GM19372 (cell line): ENCODE measurements around the gene SLC6A9.

Source experiments
- ATAC-seq: cut with Tn5 transposase; IDR thresholded peaks from one replicate; pipeline ENCODE4 v1.9.1; 2021; ENCODE audit warnings: mild to moderate bottlenecking, low read depth, moderate library complexity; ENCODE audit not compliant: unreplicated experiment

The SLC6A9 gene

GRCh38 chr1:43990271-43991199 lies 40.7 kb downstream of the SLC6A9 start:
- ATAC-seq: no peak

DNA sequence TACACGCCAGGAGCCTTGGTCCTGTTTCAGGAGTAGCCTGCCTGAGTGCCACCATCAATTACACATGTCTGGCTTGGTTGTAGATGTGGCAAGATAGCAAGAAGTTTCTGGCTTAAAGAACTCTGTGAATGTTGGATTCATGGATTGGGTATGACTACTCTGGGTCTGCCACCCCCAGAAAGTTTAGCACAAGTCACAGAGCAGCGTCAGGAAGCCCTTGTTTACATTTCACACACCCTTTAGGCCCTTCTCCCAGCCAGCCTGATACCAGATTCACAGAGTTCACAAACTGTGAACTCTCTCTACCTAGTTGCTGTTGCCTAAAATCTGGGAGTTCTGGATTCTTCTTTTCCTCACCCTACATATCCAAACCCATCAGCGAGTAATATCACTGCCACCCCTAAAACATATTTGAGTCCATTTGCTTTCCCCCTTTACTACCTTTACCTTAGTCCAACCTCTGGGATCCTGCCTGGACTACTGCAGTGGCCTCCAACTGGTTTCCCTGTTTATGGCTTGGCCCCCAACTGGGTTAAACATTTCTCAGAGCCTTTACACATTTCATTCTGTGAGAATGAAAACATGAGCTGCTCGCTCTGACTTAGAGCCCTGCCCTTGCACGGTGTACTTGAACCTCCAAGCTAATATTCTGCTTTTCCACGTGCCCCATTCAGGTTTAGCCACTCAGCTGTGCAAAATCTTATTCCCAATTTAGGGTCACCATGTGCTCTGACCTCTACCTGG lies 43.9 kb downstream of the SLC6A9 start:
- no peak for ATAC-seq

DNA sequence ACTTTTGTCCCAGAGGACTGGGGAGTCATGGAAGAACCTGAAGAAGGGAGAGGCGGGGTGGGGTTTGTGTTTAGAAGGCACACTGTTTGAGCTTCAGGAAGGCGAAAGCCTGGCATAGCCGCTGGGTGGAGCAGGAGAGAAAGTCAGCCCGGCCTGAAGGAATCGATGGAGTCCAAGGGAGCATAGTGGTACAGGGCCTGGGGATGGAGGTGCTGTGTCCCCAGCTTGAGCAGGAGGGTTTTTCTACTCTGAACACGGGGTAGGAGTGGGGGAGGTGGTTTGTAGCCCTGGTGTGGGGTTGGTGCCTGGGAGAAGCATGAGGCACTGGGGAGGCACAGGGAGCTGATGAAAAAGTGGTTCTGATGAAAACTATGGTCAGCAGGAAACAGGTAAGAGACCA lies 44.5 kb downstream of the SLC6A9 start:
- ATAC-seq: no peak

DNA sequence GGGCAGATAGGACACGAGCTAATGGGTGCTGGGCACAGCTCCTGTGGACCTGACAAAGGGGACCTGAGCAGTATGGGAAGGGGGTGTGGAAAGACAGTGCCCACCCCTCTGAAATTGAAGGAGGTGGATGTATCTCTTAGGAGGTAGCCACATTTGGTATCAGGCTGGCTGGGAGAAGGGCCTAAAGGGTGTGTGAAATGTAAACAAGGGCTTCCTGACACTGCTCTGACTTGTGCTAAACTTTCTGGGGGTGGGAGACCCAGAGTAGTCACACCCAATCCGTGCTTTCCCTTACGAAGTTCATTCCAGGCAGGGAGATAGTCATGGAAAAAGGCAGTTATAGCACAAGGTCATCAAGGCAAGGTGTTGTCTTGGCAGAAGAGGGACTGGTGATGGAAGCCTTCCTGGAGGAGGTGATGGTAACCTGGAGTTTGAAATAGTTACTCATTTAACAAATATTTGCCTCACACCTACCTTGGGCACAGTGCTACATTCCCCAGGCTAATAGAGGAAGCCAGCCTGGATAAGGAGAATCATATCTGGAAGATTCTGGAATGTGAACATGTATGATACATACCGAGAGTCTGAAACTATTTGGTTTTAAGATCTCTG lies 45.2 kb downstream of the SLC6A9 start:
- no peak for ATAC-seq

GRCh38 chr1:43984855-43985254 lies 46.4 kb downstream of the SLC6A9 start:
- ATAC-seq: no peak

DNA sequence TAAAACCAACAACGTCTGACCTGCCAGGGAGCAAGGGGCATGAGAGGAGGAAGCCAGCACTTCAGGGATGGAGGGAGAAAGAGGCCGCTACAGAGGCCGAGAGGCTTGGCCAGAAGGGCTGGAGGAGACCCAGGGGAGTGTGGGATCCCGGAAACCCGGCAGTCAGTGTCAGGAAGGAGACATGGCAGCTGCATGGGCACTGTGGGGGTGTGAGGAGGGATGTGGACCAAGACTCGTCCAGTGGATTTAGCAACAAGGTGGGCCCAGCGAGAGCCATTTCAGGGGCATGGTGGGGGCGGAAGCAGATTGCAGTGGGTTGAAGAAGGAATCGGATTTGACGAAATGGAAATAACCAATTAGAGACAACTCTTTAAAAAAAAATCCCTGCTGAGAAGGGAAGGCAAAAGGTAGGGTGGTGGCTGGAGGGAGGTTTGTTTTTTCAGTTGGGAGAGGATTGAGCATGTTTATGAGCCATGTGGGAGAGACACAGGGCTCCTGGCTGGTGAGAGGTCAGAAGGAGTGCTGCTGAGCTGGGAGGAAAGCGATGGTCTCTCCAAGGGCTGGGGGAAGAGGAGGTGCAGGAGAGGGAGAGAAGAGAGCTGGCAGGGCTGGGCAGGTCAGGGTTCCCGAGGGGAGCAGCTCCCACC lies 47.9 kb downstream of the SLC6A9 start:
- no peak for ATAC-seq

GRCh38 chr1:43982808-43983207 lies 48.5 kb downstream of the SLC6A9 start:
- no peak for ATAC-seq

GRCh38 chr1:43982241-43982640 lies 49.0 kb downstream of the SLC6A9 start:
- ATAC-seq: no peak

- ATAC-seq: no peak
These were observed 49.6 kb downstream of the SLC6A9 start for GRCh38 chr1:43981636-43982035.

GRCh38 chr1:43981135-43981491 lies 50.1 kb downstream of the SLC6A9 start:
- no peak for ATAC-seq

DNA sequence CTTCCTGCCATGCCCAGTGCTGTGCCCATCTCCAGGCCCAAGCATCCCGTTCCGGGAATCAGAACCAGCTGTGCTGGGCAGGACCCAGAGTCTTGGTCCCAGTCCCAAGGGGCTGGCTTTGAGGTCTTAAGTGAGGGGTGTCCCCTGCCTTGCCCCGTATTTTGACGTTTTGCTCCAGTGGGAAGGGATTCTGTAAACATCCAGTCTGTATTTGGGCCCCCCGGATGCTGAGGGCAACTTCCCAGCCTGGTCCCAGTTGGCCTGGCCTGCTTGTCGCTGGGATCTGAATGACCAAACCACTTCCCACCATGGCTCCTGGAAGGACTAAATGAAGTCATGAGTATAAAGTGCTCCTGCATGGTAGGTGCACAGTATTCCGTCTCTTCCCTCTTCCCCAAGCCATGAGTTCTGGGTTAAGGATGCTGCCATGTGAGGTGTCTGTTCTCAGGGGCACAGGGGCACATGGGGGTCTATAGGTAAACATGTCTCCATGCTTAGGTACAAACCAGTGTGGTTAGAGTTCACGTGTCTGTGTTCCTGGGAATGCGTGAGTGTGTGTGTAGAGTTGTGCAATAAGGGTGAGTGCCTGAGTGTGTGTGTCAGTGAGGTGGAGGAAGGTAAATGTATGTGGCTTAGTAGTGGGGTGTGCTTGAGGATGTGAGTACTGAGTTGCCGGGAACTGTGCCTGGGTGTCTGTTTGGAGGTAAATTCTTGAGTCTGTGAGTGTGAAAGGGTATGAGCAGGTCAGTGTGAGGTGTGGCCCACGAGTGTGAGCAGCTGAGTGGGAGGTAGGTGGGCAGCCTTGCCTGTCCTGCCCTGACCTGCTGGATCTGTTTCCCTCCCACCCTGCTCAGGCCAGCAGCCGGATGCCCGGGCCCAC lies 50.8 kb downstream of the SLC6A9 start:
- ATAC-seq: no peak

DNA sequence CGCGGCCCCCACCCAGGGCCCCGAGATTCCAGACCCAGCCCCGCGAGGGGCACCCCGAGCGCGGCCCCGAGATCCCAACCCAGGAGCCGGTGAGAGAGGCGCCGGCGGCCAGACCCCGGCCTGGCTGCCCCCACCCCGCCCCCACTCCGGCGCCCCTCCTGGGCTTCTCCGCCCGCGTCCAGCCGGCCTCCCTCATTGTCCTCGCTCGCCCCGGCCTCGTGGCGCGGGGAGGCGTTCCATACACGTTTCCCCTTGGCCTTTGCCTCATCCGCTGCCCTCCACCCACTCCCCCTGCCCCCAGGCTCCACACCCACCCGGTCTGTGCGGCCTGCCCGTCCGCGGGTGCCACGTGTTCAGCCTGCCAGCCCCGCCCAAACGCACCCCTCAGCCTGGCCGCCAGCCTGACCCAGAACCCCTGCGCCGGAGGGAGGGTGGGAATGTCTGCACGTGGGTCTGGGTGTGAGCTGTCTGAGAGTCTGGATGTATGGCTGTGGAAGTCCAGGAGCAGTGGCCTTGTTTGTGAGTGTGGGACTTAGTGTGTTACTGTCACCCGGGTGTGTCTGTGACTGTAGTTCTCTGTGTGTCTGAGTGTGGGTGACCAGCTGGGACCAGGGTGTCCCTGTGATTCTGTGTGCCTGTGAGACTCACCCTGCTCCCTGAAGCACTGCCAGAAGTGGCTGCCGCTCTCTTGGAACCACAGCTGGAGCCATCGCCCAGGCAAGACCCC lies 51.6 kb downstream of the SLC6A9 start:
- ATAC-seq: no peak

GRCh38 chr1:43979261-43979527 lies 52.1 kb downstream of the SLC6A9 start:
- no peak for ATAC-seq

DNA sequence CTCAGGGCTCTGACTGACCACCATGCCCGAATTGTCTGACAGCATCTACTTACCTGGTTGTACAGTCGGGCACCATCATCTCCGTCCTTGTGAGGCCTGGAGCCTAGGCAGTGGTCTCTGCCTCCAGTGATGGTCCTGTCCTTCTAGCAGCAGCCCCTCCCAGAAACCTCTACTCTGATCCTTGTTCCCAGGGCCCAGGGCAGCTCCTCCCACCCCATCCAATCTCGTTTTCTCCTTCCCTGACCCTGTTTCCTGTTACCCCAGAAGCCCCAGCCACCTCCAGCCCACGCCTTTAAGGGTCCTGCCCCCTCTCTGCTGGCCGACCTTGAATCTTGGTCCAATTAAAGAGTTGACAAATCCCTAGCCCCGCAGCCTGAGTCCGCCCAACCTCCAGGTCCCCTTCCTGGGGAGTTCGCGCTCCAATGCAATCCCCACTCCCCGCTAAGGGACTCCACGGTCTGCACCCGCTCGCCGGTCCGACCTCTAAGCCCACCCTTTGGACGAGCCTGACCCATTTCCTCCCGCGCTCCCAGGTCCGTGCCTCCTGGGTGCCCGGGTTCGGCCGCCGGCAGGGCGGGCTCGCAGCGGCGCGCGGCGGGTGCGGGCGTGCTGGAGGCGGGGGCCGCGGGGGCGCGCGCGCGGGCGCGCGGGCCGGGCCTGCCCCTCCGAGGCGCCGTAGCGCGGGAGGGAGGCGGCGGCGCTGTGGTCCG lies 52.6 kb downstream of the SLC6A9 start, which contains the start of gene B4GALT2:
Gene B4GALT2 (plus strand): TSS at position 660 of the 710 bp plus-strand sequence. CDS start 1,951 bp downstream, outside the sequence.
- no peak for ATAC-seq

GRCh38 chr1:43978264-43978550 lies 53.1 kb downstream of the SLC6A9 start:
- ATAC-seq: no peak

DNA sequence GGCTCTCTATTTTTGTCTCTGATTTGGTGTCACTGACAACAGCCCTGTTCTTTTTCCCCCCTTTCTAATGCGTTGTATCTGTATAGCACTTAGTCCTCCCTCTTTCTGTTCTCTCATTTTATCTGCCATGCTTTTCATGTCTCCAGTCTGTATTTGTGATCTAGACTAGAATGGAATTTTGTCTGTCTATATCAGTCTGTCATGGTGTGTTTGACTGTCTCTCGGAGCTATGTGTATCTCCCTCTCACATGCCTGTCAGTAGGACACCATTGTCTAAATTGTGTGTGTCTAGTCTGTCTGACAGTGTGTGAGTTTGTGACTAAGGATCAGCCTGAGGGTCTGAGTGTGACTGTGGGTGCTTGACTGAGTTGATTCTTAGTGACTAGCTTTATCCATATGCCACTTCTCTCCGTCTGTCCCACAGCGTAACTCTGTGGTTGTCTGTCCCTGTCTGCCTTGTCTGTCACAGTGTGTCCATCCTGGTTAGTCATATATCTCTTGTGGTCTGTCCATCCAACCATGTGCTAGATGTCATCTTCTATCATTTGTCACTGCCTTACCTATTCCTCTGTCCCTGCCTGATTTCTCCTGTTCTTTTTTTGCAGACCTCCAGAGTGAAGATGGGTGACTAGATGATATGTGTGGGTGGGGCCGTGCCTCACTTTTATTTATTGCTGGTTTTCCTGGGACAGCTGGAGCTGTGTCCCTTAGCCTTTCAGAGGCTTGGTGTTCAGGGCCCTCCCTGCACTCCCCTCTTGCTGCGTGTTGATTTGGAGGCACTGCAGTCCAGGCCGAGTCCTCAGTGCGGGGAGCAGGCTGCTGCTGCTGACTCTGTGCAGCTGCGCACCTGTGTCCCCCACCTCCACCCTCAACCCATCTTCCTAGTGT lies 53.6 kb downstream of the SLC6A9 start:
- ATAC-seq: no peak

- no peak for ATAC-seq
These were observed 54.4 kb downstream of the SLC6A9 start for GRCh38 chr1:43976890-43977289.

- ATAC-seq: no peak
These were observed 55.2 kb downstream of the SLC6A9 start for GRCh38 chr1:43976045-43976444.
